HepG2 (cell line): ENCODE results near the gene HUNK. TPM values are rescaled to one million over a fixed set of nuclear protein-coding genes. Genes with fewer than 3 reads are reported as not detected.

Experiments
- ATAC-seq: fragments of 200-7000 bp; cut with Tn5 transposase; 3 replicates; pipeline ENCODE4 v1.9.1; 2020; ENCODE audit warnings: mild to moderate bottlenecking, moderate library complexity
- BruUV-seq: library from RNA; stranded (reverse); fragments of 400-500 nt; replicated peaks from 2 replicates; lab custom pipeline; 2021; lab: Mats Ljungman, UMichigan
- CTCF ChIA-PET: fragments of 300-600 bp; formaldehyde crosslinking; extraction: SDS; loops from one replicate; lab custom pipeline; 2021; ENCODE audit warnings: low total read pairs, inconsistent platforms, low intra/inter-chr PET ratio; lab: Yijun Ruan, JAX
- POLR2A ChIA-PET: fragments of 350-600 bp; sonication (Branson Sonifier 250); formaldehyde crosslinking; loops from one replicate; lab custom pipeline; 2020; ENCODE audit warnings: antibody characterized with exemption, inconsistent platforms; lab: Yijun Ruan, JAX
- DNase-seq: peaks from one replicate; pipeline ENCODE4 v3.0.0-alpha.2; 2015; ENCODE audit warnings: low spot score
- FAIRE-seq: peaks from 3 replicates; lab custom pipeline; 2011; peaks lifted over from hg19 to GRCh38; lab: Jason Lieb, UNC
- H2AFZ ChIP-seq: one replicate; pipeline ENCODE4 v1.6.1; 2011; ENCODE audit warnings: low read length, inconsistent platforms
- H3K27ac ChIP-seq: fragments of 300-600 bp; 3 replicates; pipeline ENCODE4 v1.8.0; 2011; ENCODE audit warnings: mixed run types, mild to moderate bottlenecking, mixed read lengths, low read length, inconsistent platforms; ENCODE audit not compliant: insufficient read depth; ENCODE audit errors: extremely low read length
- H3K27me3 ChIP-seq, 2 experiments: fragments of 200-600 bp in 1 of 2; 2 replicates in 1 of 2; 3 replicates in 1 of 2; pipeline versions ENCODE4 v1.6.0 to v1.8.0; 2011; ENCODE audit warnings: low read length in 2 of 2, mild to moderate bottlenecking in 2 of 2, moderate library complexity in 2 of 2, inconsistent platforms in 1 of 2; ENCODE audit not compliant: insufficient read depth in 2 of 2, control insufficient read depth in 1 of 2
- H3K36me3 ChIP-seq, 2 experiments: fragments of 200-600 bp in 1 of 2; replicated peaks in 1 of 2; 2 replicates in 1 of 2; 3 replicates in 1 of 2; pipeline versions ENCODE4 v1.5.1 to v1.8.0; 2011; ENCODE audit warnings: low read length in 2 of 2, inconsistent platforms in 1 of 2; ENCODE audit not compliant: insufficient read depth in 2 of 2, control insufficient read depth in 1 of 2
- H3K4me1 ChIP-seq: 2 replicates; pipeline ENCODE4 v1.5.1; 2012; ENCODE audit warnings: low read length, inconsistent platforms; ENCODE audit not compliant: insufficient read depth
- H3K4me2 ChIP-seq: 2 replicates; pipeline ENCODE4 v1.6.0; 2011; ENCODE audit warnings: low read depth, low read length, inconsistent platforms
- H3K4me3 ChIP-seq, 3 experiments: fragments of 200-600 bp in 1 of 3; sonication (generic), shearing (Covaris generic) in 1 of 3; replicated peaks in 1 of 3; 2 replicates each; pipeline ENCODE4 v1.5.1; 2011 to 2016; ENCODE audit warnings: low read length in 3 of 3, inconsistent platforms in 2 of 3, low read depth in 2 of 3, mild to moderate bottlenecking in 2 of 3, control low read depth in 1 of 3, mixed read lengths in 1 of 3; ENCODE audit not compliant: insufficient read depth in 1 of 3
- H3K79me2 ChIP-seq: one replicate; pipeline ENCODE4 v1.6.1; 2011; ENCODE audit warnings: low read length, inconsistent platforms; ENCODE audit not compliant: insufficient read depth
- H3K9ac ChIP-seq: 2 replicates; pipeline ENCODE4 v1.6.0; 2011; ENCODE audit warnings: mild to moderate bottlenecking, low read depth, low read length, inconsistent platforms; ENCODE audit not compliant: insufficient read depth
- H3K9me3 ChIP-seq: 2 replicates; pipeline ENCODE4 v1.5.1; 2012; ENCODE audit warnings: mild to moderate bottlenecking, low read length
- H4K20me1 ChIP-seq: 2 replicates; pipeline ENCODE4 v1.6.0; 2011; ENCODE audit warnings: inconsistent platforms, mild to moderate bottlenecking, low read length, moderate library complexity; ENCODE audit not compliant: insufficient read depth
- ESRRA ChIP-seq: sonication (generic); formaldehyde crosslinking; IDR thresholded peaks from 2 replicates; pipeline ENCODE4 v1.5.1; 2020; ENCODE audit warnings: mild to moderate bottlenecking, low read depth, missing genetic modification reagents
- FLYWCH1 ChIP-seq: sonication (generic); formaldehyde crosslinking; IDR thresholded peaks from 2 replicates; pipeline ENCODE4 v1.8.1; 2023; ENCODE audit warnings: mild to moderate bottlenecking, missing genetic modification reagents
- MBNL3 ChIP-seq: fragments of 250-450 bp; sonication (Bioruptor Pico); conservative IDR thresholded peaks from 2 replicates; pipeline ENCODE4 v1.8.0; 2022; ENCODE audit warnings: mild to moderate bottlenecking, inconsistent platforms
- PCBP1 ChIP-seq: fragments of 200-400 bp; formaldehyde crosslinking; IDR thresholded peaks from 2 replicates; pipeline ENCODE4 v1.6.1; 2017; ENCODE audit warnings: mild to moderate bottlenecking, low read depth, low read length, borderline replicate concordance
- SPEN ChIP-seq: sonication (generic); formaldehyde crosslinking; IDR thresholded peaks from 2 replicates; pipeline ENCODE4 v1.5.1; 2020; ENCODE audit warnings: low read depth, mild to moderate bottlenecking, missing genetic modification reagents
- ZBTB38 ChIP-seq: sonication (generic); formaldehyde crosslinking; IDR thresholded peaks from 2 replicates; pipeline ENCODE4 v1.5.1; 2020; ENCODE audit warnings: mild to moderate bottlenecking, missing genetic modification reagents
- ZFP82 ChIP-seq: sonication (generic); formaldehyde crosslinking; IDR thresholded peaks from 2 replicates; pipeline ENCODE4 v1.5.1; 2020; ENCODE audit warnings: mild to moderate bottlenecking, missing genetic modification reagents, borderline replicate concordance
- ZKSCAN1 ChIP-seq: fragments of 150-350 bp; IDR thresholded peaks from 2 replicates; pipeline ENCODE4 v1.6.1; 2014; ENCODE audit warnings: low read length
- ZNF468 ChIP-seq: sonication (generic); formaldehyde crosslinking; IDR thresholded peaks from 2 replicates; pipeline ENCODE4 v1.8.0; 2022; ENCODE audit warnings: mild to moderate bottlenecking, moderate library complexity, missing genetic modification reagents
- ZNF773 ChIP-seq: sonication (generic); formaldehyde crosslinking; IDR thresholded peaks from 2 replicates; pipeline ENCODE4 v1.4.0; 2020; ENCODE audit warnings: missing genetic modification reagents, borderline replicate concordance
- WGBS: methylation state at CpG from one replicate; pipeline ENCODE4 v1.1.6; 2017; ENCODE audit warnings: low lambda C conversion rate; 5-methylcytosine and 5-hydroxymethylcytosine counted together
- in situ Hi-C: cut with HindIII; loops from 2 replicates; pipeline ENCODE4 v1.10.0; 2017; ENCODE audit warnings: low pct_unique_long_range_greater_than_20kb; ENCODE audit not compliant: extremely low pct_ligation_motif_present
- intact Hi-C: fragments of 100-400 bp; cut with micrococcal nuclease; formaldehyde crosslinking; loops from one replicate; pipeline ENCODE4 v1.10.0; 2022; ENCODE audit not compliant: unreplicated experiment
- polyA plus RNA-seq, 8 experiments: library from polyadenylated mRNA; depleted of rRNA in 3 of 8; stranded (reverse) in 7 of 8; unstranded in 1 of 8; fragments of >200 nt; fragmentation: Illumina TruSeq in 4 of 8; extraction: Trizol in 4 of 8; gene quantifications; 2 replicates each; pipeline versions ENCODE4 v1.2.1 to v1.2.3, GENCODE V29; 2011 to 2016; ENCODE audit warnings: low read depth in 4 of 8, missing spikeins in 1 of 8, mixed read lengths in 1 of 8; ENCODE audit not compliant: insufficient read depth in 1 of 8
- total RNA-seq, 5 experiments: library from RNA; depleted of rRNA; stranded (reverse); fragments of >200 nt; fragmentation: Illumina TruSeq; extraction: Trizol; gene quantifications; 2 replicates each; pipeline ENCODE4 v1.2.3, GENCODE V29; 2016; ENCODE audit warnings: low read depth in 1 of 5

The HUNK gene
- total and polyA plus RNA-seq, 2 of the 13 experiments (the other 11 are each of a cell fraction or from before 2014, with no cell fraction given), result 1.8 to 1.9 TPM

DNA sequence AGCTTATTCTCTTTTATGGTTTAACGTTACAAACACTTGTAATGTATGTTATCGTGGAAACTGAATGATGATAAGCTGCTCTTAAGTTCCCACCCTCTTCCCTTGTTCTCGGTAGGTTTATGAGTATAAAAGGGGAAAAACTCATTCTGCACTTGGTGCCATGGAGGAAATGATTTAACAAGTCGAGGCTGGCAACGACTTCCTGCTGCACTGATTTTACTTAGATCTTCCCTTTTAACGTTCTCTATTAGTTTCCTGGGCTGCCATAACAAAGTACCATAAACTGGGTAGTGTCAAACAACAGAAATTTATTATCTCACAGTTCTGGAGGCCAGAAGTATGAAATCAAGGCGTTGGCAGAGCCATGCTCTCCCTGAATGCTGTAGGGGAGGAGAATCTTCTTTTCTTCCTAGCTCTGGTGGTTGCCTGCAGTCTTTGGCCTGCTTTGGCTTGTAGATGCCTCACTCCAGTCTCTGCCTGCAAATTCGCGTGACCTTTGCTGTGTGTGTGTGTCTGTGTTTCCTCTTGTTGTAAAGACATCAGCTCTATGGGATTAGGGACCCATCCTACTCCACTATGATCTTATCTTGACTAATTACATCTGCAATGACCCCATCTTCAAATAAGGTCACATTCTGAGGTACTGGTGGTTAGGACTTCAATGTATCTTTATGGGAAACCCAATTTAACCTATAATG is 26.3 kb downstream of the HUNK start:
- DNase-seq (no peak), FAIRE-seq (no peak)
- POLR2A ChIA-PET, result interaction anchor here (1.1 to 2.8 kb wide), 4 partner anchors 8 to 379 kb away, joined by 3 to 18 read pairs (median 12); partner anchors contain the start of genes HUNK and MIS18A
- 90% methylated on average over 9 of the region's 9 CpGs for WGBS
- in situ Hi-C loops, result no loop called here
- Histone ChIP-seq H3K27ac (peak overlapping the region; percentile 97), H3K9me3 (no peaks in the 10 kb centered on the region), H3K4me2 (no peak overlapping the region), H3K27me3 (no peaks in the 10 kb centered on the region), H4K20me1 (no peaks in the 10 kb centered on the region)
- TF ChIP-seq FLYWCH1 (CRISPR knock-in tag) (no peak), PCBP1 (no peak), ZFP82 (CRISPR knock-in tag) (no peak), SPEN (CRISPR knock-in tag) (no peak), ZBTB38 (CRISPR knock-in tag) (no peak), ZNF468 (CRISPR knock-in tag) (no peak), ZNF773 (CRISPR knock-in tag) (no peak), ZKSCAN1 (no peak), ESRRA (CRISPR knock-in tag) (no peak), MBNL3 (CRISPR knock-in tag) (no peak)
- TF ChIP-seq, all 625 proteins: peak for 0
- no peak for ATAC-seq
- H3K79me2 ChIP-seq, result peaks cover 21% of the 10 kb centered on the region
- H3K9ac ChIP-seq, result no peak overlapping the region
- CTCF ChIA-PET, result no interaction called here
- no peaks in the 10 kb centered on the region for H3K36me3 ChIP-seq
- BruUV-seq, result no TSS peak
- no peak overlapping the region for H2AFZ ChIP-seq
- intact Hi-C loops, result no loop called here
- H3K4me1 ChIP-seq, result peaks cover 85% of the 10 kb centered on the region
- no peak overlapping the region for H3K4me3 ChIP-seq
